ENCODE data around the gene NOB1.

The NOB1 gene

GRCh38 chr16:69781118-69781517 lies 26.4 kb upstream of the NOB1 start:
- Histone ChIP-seq H3K4me3 (ENCODE audit: low read length, poor library complexity, severe bottlenecking) (no peak overlapping the region), H3K79me2 (ENCODE audit: insufficient read depth, low read length) (no peaks in the 10 kb centered on the region; the same call in 1 of the 2 replicates), H3K9me2 (replicated peaks; ENCODE audit: low read depth, low read length) (no peaks in the 10 kb centered on the region), H4K20me1 (ENCODE audit: insufficient read depth, low read length, poor library complexity, severe bottlenecking) (no peaks in the 10 kb centered on the region), H3F3A (ENCODE audit: low read depth) (no peaks in the 10 kb centered on the region), H3K4me1 (ENCODE audit: insufficient read depth, low read length, poor library complexity, severe bottlenecking) (no peaks in the 10 kb centered on the region), H3K4me2 (ENCODE audit: low read depth, low read length, poor library complexity, severe bottlenecking) (no peak overlapping the region), H3K9me3 (ENCODE audit: insufficient read depth, low read depth, low read length) (peaks cover 2% of the 10 kb centered on the region; the same call in 1 of the 2 replicates), H3K27me3 (ENCODE audit: insufficient read depth, low read length, poor library complexity, severe bottlenecking) (no peaks in the 10 kb centered on the region), H3K9ac (ENCODE audit: low read depth, low read length, poor library complexity, severe bottlenecking) (no peak overlapping the region), H3K36me3 (ENCODE audit: insufficient read depth, low read length) (no peaks in the 10 kb centered on the region), H2AFZ (ENCODE audit: low read length) (no peak overlapping the region)
- TF ChIP-seq, protein P1, sequence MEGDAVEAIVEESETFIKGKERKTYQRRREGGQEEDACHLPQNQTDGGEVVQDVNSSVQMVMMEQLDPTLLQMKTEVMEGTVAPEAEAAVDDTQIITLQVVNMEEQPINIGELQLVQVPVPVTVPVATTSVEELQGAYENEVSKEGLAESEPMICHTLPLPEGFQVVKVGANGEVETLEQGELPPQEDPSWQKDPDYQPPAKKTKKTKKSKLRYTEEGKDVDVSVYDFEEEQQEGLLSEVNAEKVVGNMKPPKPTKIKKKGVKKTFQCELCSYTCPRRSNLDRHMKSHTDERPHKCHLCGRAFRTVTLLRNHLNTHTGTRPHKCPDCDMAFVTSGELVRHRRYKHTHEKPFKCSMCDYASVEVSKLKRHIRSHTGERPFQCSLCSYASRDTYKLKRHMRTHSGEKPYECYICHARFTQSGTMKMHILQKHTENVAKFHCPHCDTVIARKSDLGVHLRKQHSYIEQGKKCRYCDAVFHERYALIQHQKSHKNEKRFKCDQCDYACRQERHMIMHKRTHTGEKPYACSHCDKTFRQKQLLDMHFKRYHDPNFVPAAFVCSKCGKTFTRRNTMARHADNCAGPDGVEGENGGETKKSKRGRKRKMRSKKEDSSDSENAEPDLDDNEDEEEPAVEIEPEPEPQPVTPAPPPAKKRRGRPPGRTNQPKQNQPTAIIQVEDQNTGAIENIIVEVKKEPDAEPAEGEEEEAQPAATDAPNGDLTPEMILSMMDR (conservative IDR thresholded peaks at IDR 0.05; ENCODE audit: low read length), result no peak
- TF ChIP-seq EZH2phosphoT487 (IDR thresholded peaks at IDR 0.05; ENCODE audit: borderline replicate concordance), result no peak

- Histone ChIP-seq H4K20me1 (ENCODE audit: insufficient read depth, low read length, poor library complexity, severe bottlenecking) (no peaks in the 10 kb centered on the region), H3K36me3 (ENCODE audit: insufficient read depth, low read length) (no peaks in the 10 kb centered on the region), H2AFZ (ENCODE audit: low read length) (no peak overlapping the region), H3K9me2 (replicated peaks; ENCODE audit: low read depth, low read length) (no peaks in the 10 kb centered on the region), H3K9ac (ENCODE audit: low read depth, low read length, poor library complexity, severe bottlenecking) (no peak overlapping the region), H3K4me3 (ENCODE audit: low read length, poor library complexity, severe bottlenecking) (no peak overlapping the region), H3K4me2 (ENCODE audit: low read depth, low read length, poor library complexity, severe bottlenecking) (no peak overlapping the region), H3K9me3 (ENCODE audit: insufficient read depth, low read depth, low read length) (peaks cover 6% of the 10 kb centered on the region; the same call in 1 of the 2 replicates), H3K27me3 (ENCODE audit: insufficient read depth, low read length, poor library complexity, severe bottlenecking) (no peaks in the 10 kb centered on the region), H3K4me1 (ENCODE audit: insufficient read depth, low read length, poor library complexity, severe bottlenecking) (no peaks in the 10 kb centered on the region), H3K79me2 (ENCODE audit: insufficient read depth, low read length) (peaks cover 7% of the 10 kb centered on the region; the same call in 1 of the 2 replicates), H3F3A (ENCODE audit: low read depth) (no peaks in the 10 kb centered on the region)
- no peak for TF ChIP-seq EZH2phosphoT487 (IDR thresholded peaks at IDR 0.05; ENCODE audit: borderline replicate concordance)
- TF ChIP-seq, protein P1 (conservative IDR thresholded peaks at IDR 0.05; ENCODE audit: low read length), result no peak
Measured at GRCh38 chr16:69779724-69780123, 25.0 kb upstream of the NOB1 start.

- Histone ChIP-seq H3K4me1 (ENCODE audit: insufficient read depth, low read length, poor library complexity, severe bottlenecking) (no peaks in the 10 kb centered on the region), H2AFZ (ENCODE audit: low read length) (no peak overlapping the region), H3K79me2 (ENCODE audit: insufficient read depth, low read length) (peaks cover 21% of the 10 kb centered on the region; the same call in 1 of the 2 replicates), H3K9ac (ENCODE audit: low read depth, low read length, poor library complexity, severe bottlenecking) (no peak overlapping the region), H3K9me3 (ENCODE audit: insufficient read depth, low read depth, low read length) (peaks cover 6% of the 10 kb centered on the region; the same call in 1 of the 2 replicates), H3K9me2 (replicated peaks; ENCODE audit: low read depth, low read length) (no peaks in the 10 kb centered on the region), H3F3A (ENCODE audit: low read depth) (no peaks in the 10 kb centered on the region), H3K4me2 (ENCODE audit: low read depth, low read length, poor library complexity, severe bottlenecking) (no peak overlapping the region), H3K36me3 (ENCODE audit: insufficient read depth, low read length) (no peaks in the 10 kb centered on the region), H3K27me3 (ENCODE audit: insufficient read depth, low read length, poor library complexity, severe bottlenecking) (no peaks in the 10 kb centered on the region), H3K4me3 (ENCODE audit: low read length, poor library complexity, severe bottlenecking) (no peak overlapping the region), H4K20me1 (ENCODE audit: insufficient read depth, low read length, poor library complexity, severe bottlenecking) (no peaks in the 10 kb centered on the region)
- no peak for TF ChIP-seq EZH2phosphoT487 (IDR thresholded peaks at IDR 0.05; ENCODE audit: borderline replicate concordance)
- TF ChIP-seq, protein P1 (conservative IDR thresholded peaks at IDR 0.05; ENCODE audit: low read length), result no peak
Measured at GRCh38 chr16:69775563-69775962, 20.8 kb upstream of the NOB1 start.
